HCT116 (cell line): ENCODE measurements around the gene DNAAF1. TPM values are rescaled to one million over a fixed set of nuclear protein-coding genes. Genes with fewer than 3 reads are reported as not detected.

ENCODE experiments used
- ATAC-seq: fragments of 200-7000 bp; cut with Tn5 transposase; 2 replicates; pipeline ENCODE4 v1.9.1; 2020; ENCODE audit warnings: mild to moderate bottlenecking, moderate library complexity
- BruUV-seq: library from RNA; stranded (reverse); fragments of 400-500 nt; replicated peaks from 2 replicates; lab custom pipeline; 2021; lab: Mats Ljungman, UMichigan
- CTCF ChIA-PET: fragments of 300-600 bp; sonication (Branson Sonifier 250); formaldehyde crosslinking; loops from one replicate; lab custom pipeline; 2021; ENCODE audit warnings: antibody characterized with exemption; lab: Charles Lee
- POLR2A ChIA-PET: fragments of 300-600, 350-600 bp; sonication (Branson Sonifier 250); formaldehyde crosslinking; loops from one replicate; lab custom pipeline; 2021; ENCODE audit warnings: antibody characterized with exemption; lab: Charles Lee
- RAD21 ChIA-PET, 2 experiments: fragments of 300-600 bp; sonication (Branson Sonifier 250); formaldehyde crosslinking; loops; one replicate each; lab custom pipeline; 2023; ENCODE audit warnings: low total read pairs in 2 of 2; ENCODE audit not compliant: uncharacterized antibody in 2 of 2, unreplicated experiment in 2 of 2, low non-redundant PET in 1 of 2; lab: Charles Lee
- DNase-seq: peaks from one replicate; pipeline ENCODE4 v3.0.0-alpha.2; 2010; ENCODE audit warnings: low read depth, low spot score
- H2AFZ ChIP-seq: fragments of 200-600 bp; shearing (Covaris generic), sonication (generic); 2 replicates; pipeline ENCODE4 v1.6.1; 2017; ENCODE audit warnings: low read depth, mixed run types, mixed read lengths, antibody characterized with exemption, low read length; ENCODE audit not compliant: poor library complexity, severe bottlenecking
- H3K27ac ChIP-seq: 2 replicates; pipeline ENCODE4 v1.5.1; 2012; ENCODE audit warnings: low read depth, low read length
- H3K27me3 ChIP-seq: fragments of 200-600 bp; sonication (generic); 2 replicates; pipeline ENCODE4 v1.6.1; 2016; ENCODE audit warnings: mixed run types, low read length, mixed read lengths; ENCODE audit not compliant: insufficient read depth
- H3K36me3 ChIP-seq, 2 experiments: fragments of 200-500 bp in 1 of 2; fragments of 200-600 bp in 1 of 2; sonication (Bioruptor generic) in 1 of 2; sonication (generic) in 1 of 2; 2 replicates each; pipeline versions ENCODE4 v1.5.1 to v1.6.1; 2014 to 2016; ENCODE audit warnings: low read length in 2 of 2, inconsistent platforms in 1 of 2, mixed read lengths in 1 of 2, mixed run types in 1 of 2; ENCODE audit not compliant: insufficient read depth in 2 of 2, control insufficient read depth in 1 of 2
- H3K4me1 ChIP-seq, 2 experiments: fragments of 200-600 bp in 1 of 2; sonication (generic) in 1 of 2; 2 replicates each; pipeline versions ENCODE4 v1.5.1 to v1.6.1; 2012 to 2017; ENCODE audit warnings: low read length in 2 of 2, inconsistent platforms in 1 of 2, mild to moderate bottlenecking in 1 of 2, mixed read lengths in 1 of 2, mixed run types in 1 of 2, moderate library complexity in 1 of 2; ENCODE audit not compliant: insufficient read depth in 2 of 2, control insufficient read depth in 1 of 2
- H3K4me2 ChIP-seq: fragments of 200-600 bp; sonication (generic); 2 replicates; pipeline ENCODE4 v1.6.1; 2017; ENCODE audit warnings: mixed run types, low read length, mixed read lengths
- H3K4me3 ChIP-seq, 2 experiments: fragments of 200-600 bp in 1 of 2; sonication (generic) in 1 of 2; replicated peaks in 1 of 2; 2 replicates each; pipeline ENCODE4 v1.5.1; 2011 to 2016; ENCODE audit warnings: low read length in 2 of 2, control low read depth in 1 of 2, low read depth in 1 of 2, mild to moderate bottlenecking in 1 of 2, mixed read lengths in 1 of 2, mixed run types in 1 of 2
- H3K79me2 ChIP-seq: fragments of 200-600 bp; sonication (generic); 2 replicates; pipeline ENCODE4 v1.6.1; 2017; ENCODE audit warnings: mild to moderate bottlenecking, mixed run types, low read length, moderate library complexity, mixed read lengths; ENCODE audit not compliant: insufficient read depth
- H3K9ac ChIP-seq: fragments of 200-600 bp; sonication (generic); 2 replicates; pipeline ENCODE4 v1.6.1; 2016; ENCODE audit warnings: low read length, mixed read lengths
- H3K9me2 ChIP-seq: fragments of 200-600 bp; sonication (generic), shearing (Covaris generic); 2 replicates; pipeline ENCODE4 v1.6.1; 2017; ENCODE audit warnings: mixed run types, mild to moderate bottlenecking, moderate library complexity; ENCODE audit not compliant: insufficient read depth
- H3K9me3 ChIP-seq, 2 experiments: fragments of 200-500 bp in 1 of 2; fragments of 200-600 bp in 1 of 2; sonication (Bioruptor generic) in 1 of 2; sonication (generic) in 1 of 2; 2 replicates each; pipeline ENCODE4 v1.6.1; 2014 to 2017; ENCODE audit warnings: low read length in 2 of 2, mixed read lengths in 2 of 2, inconsistent platforms in 1 of 2, low read depth in 1 of 2, mild to moderate bottlenecking in 1 of 2, mixed run types in 1 of 2, moderate library complexity in 1 of 2; ENCODE audit not compliant: control insufficient read depth in 1 of 2, insufficient read depth in 1 of 2
- H4K20me1 ChIP-seq: fragments of 200-600 bp; sonication (generic), shearing (Covaris generic); 2 replicates; pipeline ENCODE4 v1.6.1; 2017; ENCODE audit warnings: mixed run types, mild to moderate bottlenecking, moderate library complexity; ENCODE audit not compliant: insufficient read depth
- CBX3 ChIP-seq: IDR thresholded peaks from 2 replicates; pipeline ENCODE4 v1.6.1; 2012; ENCODE audit warnings: low read depth
- CEBPB ChIP-seq: IDR thresholded peaks from 2 replicates; pipeline ENCODE4 v1.6.1; 2012; ENCODE audit warnings: low read depth
- CTCF ChIP-seq, 3 experiments: fragments of 200-600 bp in 1 of 3; sonication (generic) in 1 of 3; IDR thresholded peaks in 2 of 3; conservative IDR thresholded peaks in 1 of 3; 2 replicates each; pipeline ENCODE4 v1.5.1; 2012 to 2017; ENCODE audit warnings: low read depth in 2 of 3, low read length in 2 of 3, antibody characterized with exemption in 1 of 3, borderline replicate concordance in 1 of 3, control low read depth in 1 of 3, mild to moderate bottlenecking in 1 of 3, mixed read lengths in 1 of 3, mixed run types in 1 of 3, moderate library complexity in 1 of 3; ENCODE audit not compliant: insufficient read depth in 1 of 3
- ELF1 ChIP-seq: IDR thresholded peaks from 2 replicates; pipeline ENCODE4 v1.6.1; 2012; ENCODE audit warnings: low read depth, borderline replicate concordance
- JUND ChIP-seq: IDR thresholded peaks from 2 replicates; pipeline ENCODE4 v1.6.1; 2012
- MAX ChIP-seq: IDR thresholded peaks from 2 replicates; pipeline ENCODE4 v1.6.1; 2012
- POLR2A ChIP-seq: IDR thresholded peaks from 2 replicates; pipeline ENCODE4 v1.7.0; 2011; ENCODE audit warnings: borderline replicate concordance; ENCODE audit not compliant: insufficient read depth, insufficient read length; ENCODE audit errors: extremely low read depth
- RAD21 ChIP-seq: IDR thresholded peaks from 2 replicates; pipeline ENCODE4 v1.6.1; 2012; ENCODE audit warnings: low read depth, mild to moderate bottlenecking
- SP1 ChIP-seq: IDR thresholded peaks from 2 replicates; pipeline ENCODE4 v1.6.1; 2012; ENCODE audit warnings: low read depth
- YY1 ChIP-seq: IDR thresholded peaks from 2 replicates; pipeline ENCODE4 v1.6.1; 2011; ENCODE audit warnings: low read length, low read depth, moderate library complexity, mild to moderate bottlenecking; ENCODE audit not compliant: insufficient replicate concordance; ENCODE audit errors: extremely low read depth
- intact Hi-C: fragments of 100-400 bp; cut with micrococcal nuclease; formaldehyde crosslinking; loops from 2 replicates; pipeline ENCODE4 v1.10.0; 2022
- total RNA-seq: library from RNA; stranded (reverse); gene quantifications from one replicate; pipeline ENCODE4 v1.2.1, GENCODE V29; 2021; ENCODE audit not compliant: unreplicated experiment

Gene DNAAF1
- total RNA-seq, 1 experiment from 2014 or later, result 0.30 TPM

DNA sequence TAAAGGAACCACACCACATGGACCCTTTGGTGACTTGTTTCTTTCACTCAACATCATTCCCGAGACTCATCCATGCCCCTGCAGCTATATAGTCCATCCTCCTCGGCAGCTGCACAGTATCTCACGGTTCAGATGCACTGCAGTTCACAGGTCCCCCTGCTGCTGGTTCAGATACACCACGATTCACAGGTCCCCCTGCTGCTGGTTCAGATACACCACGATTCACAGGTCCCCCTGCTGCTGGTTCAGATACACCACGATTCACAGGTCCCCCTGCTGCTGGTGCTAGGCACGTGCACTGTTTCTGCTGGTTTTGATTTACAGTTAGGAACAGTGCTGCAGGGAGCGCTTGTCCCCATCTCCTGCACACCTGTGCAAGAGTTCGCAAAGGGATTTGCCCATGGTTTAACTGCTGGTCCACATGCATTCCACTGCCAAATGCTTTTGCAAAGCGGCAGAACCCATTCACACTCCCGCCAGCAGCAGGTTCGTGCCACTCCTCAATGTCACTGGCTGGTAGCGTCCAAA lies 3.9 kb upstream of the DNAAF1 start:
- CTCF ChIA-PET, result interaction anchor here (1.2 to 2.2 kb wide), 3 partner anchors 46 to 76 kb away, joined by 3 to 8 read pairs (median 3); partner anchors contain the start of gene TAF1C
- DNase-seq, result peak; percentile 34
- H3K27me3 ChIP-seq, result no peaks in the 10 kb centered on the region
- ATAC-seq, result peak; percentile 57
- H3K4me2 ChIP-seq, result no peak overlapping the region
- POLR2A ChIA-PET, result interaction anchor here (0.7 to 1.1 kb wide), 2 partner anchors 22 to 25 kb away, joined by 3 to 4 read pairs; partner anchors contain the start of gene MBTPS1
- H3K9me2 ChIP-seq, result no peaks in the 10 kb centered on the region
- H3K4me3 ChIP-seq, result no peak overlapping the region
- H3K79me2 ChIP-seq, result peaks cover 68% of the 10 kb centered on the region
- no peak overlapping the region for H3K9ac ChIP-seq
- H3K4me1 ChIP-seq, result peaks cover 26 to 42% of the 10 kb centered on the region in 2 experiments
- intact Hi-C loops, result loop anchor here (1.0 kb wide), 1 partner anchor 56 kb away; no protein-coding TSS in a partner anchor
- H4K20me1 ChIP-seq, result no peaks in the 10 kb centered on the region; the same call in 1 of the 2 replicates
- no peak overlapping the region for H2AFZ ChIP-seq
- TF ChIP-seq MAX (peak; percentile 48), CEBPB (no peak), CTCF (IDR thresholded peaks at IDR 0.05 in 2 of 3, conservative IDR thresholded peaks at IDR 0.05 in 1 of 3; ENCODE audit: borderline replicate concordance in 1 of 3, insufficient read depth in 1 of 3, low read depth in 2 of 3, low read length in 2 of 3) (peak; percentile 63 to 64 (median 63)), CBX3 (no peak), POLR2A (no peak), YY1 (no peak), JUND (no peak), RAD21 (peak; percentile 43), SP1 (no peak), ELF1 (no peak)
- RAD21 ChIA-PET, result no interaction called here
- no peaks in the 10 kb centered on the region for H3K9me3 ChIP-seq
- no peaks in the 10 kb centered on the region for H3K36me3 ChIP-seq
- no peak overlapping the region for H3K27ac ChIP-seq
- no TSS peak for BruUV-seq
